Endothelial cell of umbilical vein (primary cell): ENCODE results near the gene PROSER1.

Experiments used
- CTCF ChIP-seq, 2 donors: IDR thresholded peaks; 1 replicate in 1 of 2; 2 replicates in 1 of 2; pipeline ENCODE4 v1.5.1; 2011; ENCODE audit warnings: low read length in 2 of 2, mild to moderate bottlenecking in 2 of 2, moderate library complexity in 2 of 2, control low read depth in 1 of 2, inconsistent platforms in 1 of 2, low read depth in 1 of 2; ENCODE audit not compliant: insufficient read depth in 1 of 2; ENCODE audit errors: extremely low read depth in 1 of 2
- EZH2 ChIP-seq: IDR thresholded peaks from 2 replicates; pipeline ENCODE4 v1.6.1; 2012; ENCODE audit warnings: borderline replicate concordance, low read depth, mild to moderate bottlenecking, moderate library complexity, low read length, inconsistent platforms; ENCODE audit not compliant: severe bottlenecking
- FOS ChIP-seq: IDR thresholded peaks from 2 replicates; pipeline ENCODE4 v1.6.1; 2011; ENCODE audit warnings: mild to moderate bottlenecking, low read length, moderate library complexity, borderline replicate concordance; ENCODE audit not compliant: insufficient read depth
- GATA2 ChIP-seq: IDR thresholded peaks from 2 replicates; pipeline ENCODE4 v1.7.0; 2011; ENCODE audit warnings: low read depth, mild to moderate bottlenecking, moderate library complexity, mixed read lengths, low read length; ENCODE audit not compliant: insufficient read length, insufficient read depth
- MAX ChIP-seq: IDR thresholded peaks from 2 replicates; pipeline ENCODE4 v1.6.1; 2011; ENCODE audit not compliant: insufficient read depth, insufficient read length
- MYC ChIP-seq: IDR thresholded peaks from one replicate; pipeline ENCODE4 v1.6.1; 2011; ENCODE audit warnings: mild to moderate bottlenecking, low read depth, low read length
- POLR2A ChIP-seq: IDR thresholded peaks from 2 replicates; pipeline ENCODE4 v1.6.1; 2012; ENCODE audit warnings: low read depth, mild to moderate bottlenecking, control low read depth, low read length
- POLR2AphosphoS5 ChIP-seq: IDR thresholded peaks from 2 replicates; pipeline ENCODE4 v1.6.1; 2012; ENCODE audit warnings: low read depth, mild to moderate bottlenecking, control low read depth, low read length, moderate library complexity; ENCODE audit not compliant: insufficient read depth

GRCh38 chr13:38970380-38971051 lies 67.4 kb downstream of the PROSER1 start:
- TF ChIP-seq CTCF (IDR thresholded peaks at IDR 0.05; ENCODE audit: extremely low read depth in 1 of 2, insufficient read depth in 1 of 2, low read depth in 1 of 2, low read length in 2 of 2) (no peak), POLR2A (no peak), POLR2AphosphoS5 (no peak), MAX (no peak), EZH2 (no peak), FOS (no peak), GATA2 (no peak), MYC (no peak)
